H1 (cell line): Measurements from ENCODE around the gene PPRC1. TPM values are rescaled to one million over a fixed set of nuclear protein-coding genes. Genes with fewer than 3 reads are reported as not detected.

Experiments used
- CTCF ChIA-PET: fragments of 300-600 bp; sonication (Branson Sonifier 250); formaldehyde crosslinking; loops from one replicate; lab custom pipeline; 2021; ENCODE audit not compliant: partially characterized antibody; lab: Charles Lee
- POLR2A ChIA-PET: fragments of 300-600 bp; sonication (Branson Sonifier 250); formaldehyde crosslinking; loops from one replicate; lab custom pipeline; 2021; ENCODE audit warnings: inconsistent platforms; ENCODE audit not compliant: partially characterized antibody; lab: Charles Lee
- DNase-seq, 2 experiments: peaks; one replicate each; pipeline versions ENCODE4 v3.0.0 to v3.0.0-alpha.2; 2010 to 2022; ENCODE audit warnings: low spot score in 2 of 2, low read depth in 1 of 2, mixed read lengths in 1 of 2
- FAIRE-seq: peaks from 2 replicates; lab custom pipeline; 2011; peaks lifted over from hg19 to GRCh38; lab: Jason Lieb, UNC
- H2AFZ ChIP-seq: 2 replicates; pipeline ENCODE4 v1.8.1; 2012; ENCODE audit warnings: low read length, inconsistent platforms
- H2AK5ac ChIP-seq: 2 replicates; pipeline ENCODE4 v1.6.1; 2013; ENCODE audit warnings: low read depth, low read length
- H2BK120ac ChIP-seq: replicated peaks from 2 replicates; pipeline ENCODE3; 2013; ENCODE audit warnings: low read depth, low read length, inconsistent platforms
- H2BK12ac ChIP-seq: 2 replicates; pipeline ENCODE4 v1.6.1; 2013; ENCODE audit warnings: low read depth, low read length
- H2BK15ac ChIP-seq: 2 replicates; pipeline ENCODE4 v1.6.1; 2013; ENCODE audit warnings: low read length
- H2BK20ac ChIP-seq: 2 replicates; pipeline ENCODE4 v1.6.1; 2013; ENCODE audit warnings: low read length
- H2BK5ac ChIP-seq: 2 replicates; pipeline ENCODE4 v1.6.1; 2013; ENCODE audit warnings: low read depth, low read length
- H3K14ac ChIP-seq: 2 replicates; pipeline ENCODE4 v1.6.1; 2013; ENCODE audit warnings: inconsistent platforms; ENCODE audit not compliant: insufficient read length
- H3K18ac ChIP-seq: 2 replicates; pipeline ENCODE4 v1.6.1; 2013; ENCODE audit warnings: low read length; ENCODE audit errors: extremely low read depth
- H3K23ac ChIP-seq: 2 replicates; pipeline ENCODE4 v1.6.1; 2013; ENCODE audit warnings: inconsistent platforms; ENCODE audit not compliant: insufficient read length
- H3K23me2 ChIP-seq: 2 replicates; pipeline ENCODE4 v1.6.1; 2013; ENCODE audit warnings: low read depth, low read length
- H3K27ac ChIP-seq: 2 replicates; pipeline ENCODE4 v1.6.1; 2011; ENCODE audit warnings: low read depth, low read length, inconsistent platforms
- H3K27me3 ChIP-seq, 4 experiments: replicated peaks in 1 of 4; 1 replicate in 1 of 4; 2 replicates in 3 of 4; pipeline versions ENCODE4 v1.6.1 to v1.8.1; 2011 to 2013; ENCODE audit warnings: low read length in 3 of 4, mild to moderate bottlenecking in 3 of 4, inconsistent platforms in 2 of 4, mixed read lengths in 2 of 4, moderate library complexity in 1 of 4; ENCODE audit not compliant: control insufficient read depth in 3 of 4, insufficient read depth in 3 of 4; ENCODE audit errors: extremely low read depth in 1 of 4
- H3K36me3 ChIP-seq, 4 experiments: 2 replicates each; pipeline versions ENCODE4 v1.6.1 to v1.8.1; 2011 to 2013; ENCODE audit warnings: mild to moderate bottlenecking in 4 of 4, low read length in 3 of 4, moderate library complexity in 2 of 4, control low read depth in 1 of 4, inconsistent platforms in 1 of 4; ENCODE audit not compliant: insufficient read depth in 4 of 4, control insufficient read depth in 2 of 4
- H3K4ac ChIP-seq: replicated peaks from 2 replicates; pipeline ENCODE3; 2013; ENCODE audit warnings: low read length, low read depth, mixed read lengths, inconsistent platforms; ENCODE audit not compliant: insufficient read length
- H3K4me1 ChIP-seq, 4 experiments: replicated peaks in 1 of 4; 1 replicate in 1 of 4; 2 replicates in 3 of 4; pipeline versions ENCODE4 v1.6.1 to v1.8.1; 2011 to 2013; ENCODE audit warnings: low read length in 3 of 4, inconsistent platforms in 2 of 4, mixed read lengths in 1 of 4; ENCODE audit not compliant: insufficient read depth in 4 of 4, control insufficient read depth in 3 of 4
- H3K4me2 ChIP-seq, 2 experiments: 2 replicates each; pipeline versions ENCODE4 v1.6.1 to v1.8.1; 2011 to 2013; ENCODE audit warnings: low read depth in 2 of 2, low read length in 2 of 2, control low read depth in 1 of 2, inconsistent platforms in 1 of 2, mild to moderate bottlenecking in 1 of 2; ENCODE audit not compliant: insufficient read depth in 1 of 2
- H3K4me3 ChIP-seq, 4 experiments: fragments of 200-600, 300-600 bp in 1 of 4; sonication (generic), shearing (Covaris generic), sonication (Bioruptor Twin) in 1 of 4; 2 replicates each; pipeline versions ENCODE4 v1.5.1 to v1.8.1; 2011 to 2016; ENCODE audit warnings: low read length in 4 of 4, low read depth in 3 of 4, control low read depth in 2 of 4, inconsistent platforms in 2 of 4, mild to moderate bottlenecking in 2 of 4, mixed read lengths in 1 of 4, moderate library complexity in 1 of 4; ENCODE audit not compliant: insufficient read depth in 2 of 4; ENCODE audit errors: extremely low read depth in 1 of 4
- H3K56ac ChIP-seq: replicated peaks from 2 replicates; pipeline ENCODE3; 2013; ENCODE audit warnings: low read depth, mild to moderate bottlenecking, mixed read lengths, low read length, inconsistent platforms; ENCODE audit not compliant: insufficient read length
- H3K79me1 ChIP-seq: 2 replicates; pipeline ENCODE4 v1.6.1; 2013; ENCODE audit warnings: low read depth, low read length, control low read depth
- H3K79me2 ChIP-seq, 2 experiments: 2 replicates each; pipeline versions ENCODE4 v1.6.1 to v1.8.1; 2012 to 2013; ENCODE audit warnings: low read length in 2 of 2, mild to moderate bottlenecking in 2 of 2, inconsistent platforms in 1 of 2; ENCODE audit not compliant: insufficient read depth in 2 of 2, control insufficient read depth in 1 of 2
- H3K9ac ChIP-seq, 4 experiments: replicated peaks in 1 of 4; 1 replicate in 1 of 4; 2 replicates in 3 of 4; pipeline versions ENCODE4 v1.6.1 to v1.8.1; 2011 to 2013; ENCODE audit warnings: low read depth in 3 of 4, low read length in 3 of 4, control low read depth in 2 of 4, mild to moderate bottlenecking in 2 of 4, moderate library complexity in 2 of 4, inconsistent platforms in 1 of 4; ENCODE audit errors: extremely low read depth in 1 of 4
- H3K9me3 ChIP-seq, 2 experiments: 2 replicates each; pipeline versions ENCODE4 v1.6.1 to v1.8.1; 2012 to 2013; ENCODE audit warnings: mild to moderate bottlenecking in 2 of 2, moderate library complexity in 2 of 2, control low read depth in 1 of 2, inconsistent platforms in 1 of 2, low read depth in 1 of 2, low read length in 1 of 2, mixed read lengths in 1 of 2; ENCODE audit not compliant: insufficient read depth in 2 of 2
- H4K20me1 ChIP-seq, 2 experiments: replicated peaks in 1 of 2; 2 replicates each; pipeline versions ENCODE3 to v1.8.1; 2011 to 2013; ENCODE audit warnings: inconsistent platforms in 2 of 2, low read length in 2 of 2, mild to moderate bottlenecking in 1 of 2; ENCODE audit not compliant: insufficient read depth in 2 of 2, control insufficient read depth in 1 of 2
- H4K5ac ChIP-seq: 2 replicates; pipeline ENCODE4 v1.6.1; 2013; ENCODE audit warnings: low read length, low read depth, mixed read lengths, inconsistent platforms; ENCODE audit not compliant: insufficient read length
- H4K8ac ChIP-seq: 2 replicates; pipeline ENCODE4 v1.8.0; 2013; ENCODE audit warnings: mild to moderate bottlenecking, moderate library complexity, low read length, inconsistent platforms; ENCODE audit not compliant: insufficient read depth; ENCODE audit errors: extremely low read depth
- H4K91ac ChIP-seq: replicated peaks from 2 replicates; pipeline ENCODE3; 2013; ENCODE audit warnings: low read length, mixed read lengths, inconsistent platforms; ENCODE audit not compliant: insufficient read length
- CHD1 ChIP-seq: IDR thresholded peaks from 2 replicates; pipeline ENCODE4 v1.6.1; 2012; ENCODE audit warnings: low read depth, low read length, improper control_type of control experiment
- EP300 ChIP-seq, 2 experiments: IDR thresholded peaks; 1 replicate in 1 of 2; 2 replicates in 1 of 2; pipeline ENCODE4 v1.6.1; 2011 to 2012; ENCODE audit warnings: low read depth in 2 of 2, low read length in 2 of 2, mild to moderate bottlenecking in 2 of 2, borderline replicate concordance in 1 of 2, inconsistent platforms in 1 of 2, moderate library complexity in 1 of 2
- PHF8 ChIP-seq: fragments of 200-600 bp; sonication (generic); conservative IDR thresholded peaks from 2 replicates; pipeline ENCODE4 v1.7.1; 2012; ENCODE audit warnings: low read depth, mild to moderate bottlenecking, inconsistent platforms, low read length, moderate library complexity
- RNF2 ChIP-seq: fragments of 200-900, 300-1000 bp; sonication (generic); IDR thresholded peaks from 2 replicates; pipeline ENCODE4 v1.7.1; 2016; ENCODE audit warnings: borderline replicate concordance, low read depth, mild to moderate bottlenecking, antibody characterized with exemption, low read length; ENCODE audit not compliant: poor library complexity, severe bottlenecking; ENCODE audit errors: missing control alignments
- TEAD4 ChIP-seq: IDR thresholded peaks from 2 replicates; pipeline ENCODE4 v1.6.1; 2012; ENCODE audit warnings: low read depth, low read length, inconsistent platforms, mixed read lengths
- WGBS, 2 experiments: shearing (Covaris generic) in 1 of 2; methylation state at CpG; one replicate each; pipeline versions ENCODE4 v1.1.6 to v1.1.7; 2013 to 2015; ENCODE audit warnings: low lambda C conversion rate in 2 of 2, mixed read lengths in 2 of 2, inconsistent platforms in 1 of 2, low coverage in 1 of 2, missing lambda C conversion rate in 1 of 2; ENCODE audit not compliant: insufficient replicate concordance in 2 of 2, insufficient coverage in 1 of 2, insufficient read length in 1 of 2; ENCODE audit errors: extremely low coverage in 1 of 2, missing lambda C conversion rate in 1 of 2; 5-methylcytosine and 5-hydroxymethylcytosine counted together
- polyA plus RNA-seq, 7 experiments: library from polyadenylated mRNA; depleted of rRNA in 3 of 7; stranded (reverse) in 5 of 7; unstranded in 2 of 7; fragments of >200 nt in 5 of 7; fragments of 200-250 nt in 2 of 7; gene quantifications; 1 replicate in 5 of 7; 2 replicates in 1 of 7; 4 replicates in 1 of 7; pipeline versions ENCODE4 v1.2.1 to v1.2.3, GENCODE V29; 2011 to 2013; ENCODE audit warnings: missing spikeins in 2 of 7, mixed read lengths in 2 of 7
- total RNA-seq: library from RNA; stranded (reverse); fragmentation: NEBNext Ultra II Directional; extraction: Animal tissue kit (Norgen Biotek cat#: 25700); gene quantifications from 2 replicates; pipeline ENCODE4 v1.2.1, GENCODE V29; 2021

PPRC1 gene
- total and polyA plus RNA-seq, 2 of the 8 experiments (the other 6 are each of a cell fraction or from before 2014, with no cell fraction given): 46.5 to 88.4 TPM

GRCh38 chr10:102085336-102085735 is 47.5 kb upstream of the PPRC1 start:
- POLR2A ChIA-PET: interaction anchor here (1.5 to 1.9 kb wide), 2 partner anchors 9 to 17 kb away, joined by 5 to 6 read pairs; no protein-coding TSS in a partner anchor
- CTCF ChIA-PET: interaction anchor here (0.6 to 1.1 kb wide), 2 partner anchors 9 to 12 kb away, joined by 3 read pairs; no protein-coding TSS in a partner anchor
- H2BK20ac ChIP-seq: no peak overlapping the region
- no peak overlapping the region for H3K14ac ChIP-seq
- no peaks in the 10 kb centered on the region for H3K9me3 ChIP-seq
- H3K79me1 ChIP-seq: no peaks in the 10 kb centered on the region
- H3K4me1 ChIP-seq: no peaks in the 10 kb centered on the region
- H4K5ac ChIP-seq: no peak overlapping the region
- no peaks in the 10 kb centered on the region for H3K79me2 ChIP-seq
- H3K18ac ChIP-seq: no peak overlapping the region
- no peaks in the 10 kb centered on the region; a peak in 1 of 8 replicates for H3K36me3 ChIP-seq
- no peak overlapping the region for H2BK120ac ChIP-seq
- H3K27me3 ChIP-seq: no peaks in the 10 kb centered on the region
- no peak overlapping the region for H2BK5ac ChIP-seq
- no peaks in the 10 kb centered on the region for H4K20me1 ChIP-seq
- DNase-seq: no peak
- no peak overlapping the region for H2BK12ac ChIP-seq
- H4K91ac ChIP-seq: no peak overlapping the region
- H3K27ac ChIP-seq: no peak overlapping the region
- no peak overlapping the region for H3K23ac ChIP-seq
- no peak overlapping the region for H4K8ac ChIP-seq
- H3K4me2 ChIP-seq: no peak overlapping the region
- 89% methylated on average over 3 of the region's 3 CpGs; no CpG with 5 or more reads in 1 of the 2 experiments for WGBS, 2 experiments
- no peak overlapping the region for H3K4me3 ChIP-seq
- H3K9ac ChIP-seq: no peak overlapping the region
- no peak overlapping the region for H2AFZ ChIP-seq
- H3K23me2 ChIP-seq: no peaks in the 10 kb centered on the region
- H2AK5ac ChIP-seq: no peak overlapping the region
- H3K4ac ChIP-seq: no peak overlapping the region
- TF ChIP-seq RNF2 (no peak), EP300 (IDR thresholded peaks at IDR 0.05; ENCODE audit: borderline replicate concordance in 1 of 2, low read depth in 2 of 2, low read length in 2 of 2) (no peak), TEAD4 (no peak), CHD1 (no peak), PHF8 (no peak)
- H3K56ac ChIP-seq: no peak overlapping the region
- no peak overlapping the region for H2BK15ac ChIP-seq
- FAIRE-seq: no peak
